ENCODE data around the gene PTP4A1. TPM values are rescaled to one million over a fixed set of nuclear protein-coding genes. Genes with fewer than 3 reads are reported as not detected.
"Not testable (repeated sequence)": the region's sequence is repeated elsewhere in the genome, so short reads cannot be mapped to it uniquely, and the experiment has no call there.

Gene PTP4A1
- total RNA-seq, 1 experiment from 2014 or later: 123 TPM

- BruUV-seq (replicated peaks); POLR2A ChIA-PET; H3K27me3 ChIP-seq (ENCODE audit: insufficient read depth, low read length); H3K4me3 ChIP-seq (replicated peaks in 1 of 2; ENCODE audit: low read depth in 1 of 2, low read length in 2 of 2); H2AFZ ChIP-seq (ENCODE audit: low read depth, low read length, poor library complexity, severe bottlenecking); H3K9me3 ChIP-seq (ENCODE audit: control insufficient read depth in 1 of 2, insufficient read depth in 1 of 2, low read depth in 1 of 2, low read length in 2 of 2); H4K20me1 ChIP-seq (ENCODE audit: insufficient read depth); intact Hi-C loops (cut with micrococcal nuclease); H3K4me2 ChIP-seq (ENCODE audit: low read length); DNase-seq (ENCODE audit: low read depth, low spot score); H3K27ac ChIP-seq (ENCODE audit: low read depth, low read length); H3K9me2 ChIP-seq (ENCODE audit: insufficient read depth); H3K9ac ChIP-seq (ENCODE audit: low read length); H3K4me1 ChIP-seq (ENCODE audit: control insufficient read depth in 1 of 2, insufficient read depth in 2 of 2, low read length in 2 of 2); ATAC-seq; RAD21 ChIA-PET (ENCODE audit: low non-redundant PET in 1 of 2, low total read pairs in 2 of 2, uncharacterized antibody in 2 of 2, unreplicated experiment in 2 of 2): not testable (repeated sequence)
- Histone ChIP-seq H3K79me2 (ENCODE audit: insufficient read depth, low read length) (peaks cover 29% of the 10 kb centered on the region), H3K36me3 (ENCODE audit: control insufficient read depth in 1 of 2, insufficient read depth in 2 of 2, low read length in 2 of 2) (peaks cover 32 to 37% of the 10 kb centered on the region in 2 experiments)
- CTCF ChIA-PET: interaction anchor here (1.4 kb wide), 1 partner anchor 12 kb away, joined by 3 read pairs; no protein-coding TSS in a partner anchor
- peak; percentile 19; the same call in 1 of the 2 replicates for TF ChIP-seq POLR2AphosphoS5 (IDR thresholded peaks at IDR 0.05; ENCODE audit: low read depth, low read length)
Observed at GRCh38 chr6:63585652-63586051, 13.4 kb downstream of the PTP4A1 start.

GRCh38 chr6:63589952-63590411, 17.7 kb downstream of the PTP4A1 start:
- no peaks in the 10 kb centered on the region for H3K9me3 ChIP-seq (ENCODE audit: control insufficient read depth in 1 of 2, insufficient read depth in 1 of 2, low read depth in 1 of 2, low read length in 2 of 2)
- DNase-seq (ENCODE audit: low read depth, low spot score) (no peak), ATAC-seq (no peak)
- ChIA-PET RAD21 (ENCODE audit: low non-redundant PET in 1 of 2, low total read pairs in 2 of 2, uncharacterized antibody in 2 of 2, unreplicated experiment in 2 of 2) (no interaction called here), POLR2A (no interaction called here), CTCF (no interaction called here)
- intact Hi-C loops (cut with micrococcal nuclease): no loop called here
- no peak overlapping the region for H3K9ac ChIP-seq (ENCODE audit: low read length)
- TF ChIP-seq ZBTB33 (IDR thresholded peaks at IDR 0.05; ENCODE audit: extremely low read depth, insufficient replicate concordance, low read length) (no peak), EZH2phosphoT487 (IDR thresholded peaks at IDR 0.05; ENCODE audit: borderline replicate concordance) (no peak), ZFX (IDR thresholded peaks at IDR 0.05) (no peak), MAX (IDR thresholded peaks at IDR 0.05) (no peak), EGR1 (IDR thresholded peaks at IDR 0.05; ENCODE audit: low read depth) (no peak), ELF1 (IDR thresholded peaks at IDR 0.05; ENCODE audit: borderline replicate concordance, low read depth) (no peak), SRF (IDR thresholded peaks at IDR 0.05; ENCODE audit: low read depth) (no peak), CTCF (IDR thresholded peaks at IDR 0.05 in 2 of 3, conservative IDR thresholded peaks at IDR 0.05 in 1 of 3; ENCODE audit: borderline replicate concordance in 1 of 3, insufficient read depth in 1 of 3, low read depth in 2 of 3, low read length in 2 of 3) (no peak)
- no peak overlapping the region for H3K27ac ChIP-seq (ENCODE audit: low read depth, low read length)
- H3K27me3 ChIP-seq (ENCODE audit: insufficient read depth, low read length): no peaks in the 10 kb centered on the region
- BruUV-seq (replicated peaks): no TSS peak
- H3K4me3 ChIP-seq (replicated peaks in 1 of 2; ENCODE audit: low read depth in 1 of 2, low read length in 2 of 2): no peak overlapping the region
- no peaks in the 10 kb centered on the region for H3K9me2 ChIP-seq (ENCODE audit: insufficient read depth)
- no peaks in the 10 kb centered on the region for H3K36me3 ChIP-seq (ENCODE audit: control insufficient read depth in 1 of 2, insufficient read depth in 2 of 2, low read length in 2 of 2)
- no peaks in the 10 kb centered on the region for H3K79me2 ChIP-seq (ENCODE audit: insufficient read depth, low read length)
- no peak overlapping the region for H2AFZ ChIP-seq (ENCODE audit: low read depth, low read length, poor library complexity, severe bottlenecking)
- H4K20me1 ChIP-seq (ENCODE audit: insufficient read depth): no peaks in the 10 kb centered on the region
- H3K4me1 ChIP-seq (ENCODE audit: control insufficient read depth in 1 of 2, insufficient read depth in 2 of 2, low read length in 2 of 2): no peaks in the 10 kb centered on the region
- no peak overlapping the region for H3K4me2 ChIP-seq (ENCODE audit: low read length)
